ENCODE results near the gene MOB3A. TPM values are rescaled to one million over a fixed set of nuclear protein-coding genes. Genes with fewer than 3 reads are reported as not detected.

Gene MOB3A
- total and polyA plus RNA-seq, 9 of the 15 experiments (the other 6 are each of a cell fraction or from before 2014, with no cell fraction given), result 1.1 to 24.1 (median 6.0) TPM

- TF ChIP-seq L3MBTL2 (IDR thresholded peaks at IDR 0.05), result peak; percentile 80
- TF ChIP-seq ARID4B (CRISPR knock-in tag; IDR thresholded peaks at IDR 0.05), result peak; percentile 99
- peak; percentile 48; the same call in 1 of the 2 replicates for TF ChIP-seq NFIC (IDR thresholded peaks at IDR 0.05)
- peak; percentile 36; the same call in 1 of the 2 replicates for TF ChIP-seq MITF (IDR thresholded peaks at IDR 0.05)
- TF ChIP-seq DEAF1 (CRISPR knock-in tag; IDR thresholded peaks at IDR 0.05), result 0 out of 2 replicates have a peak, but pooled peaks have one; percentile 46
- peak; percentile 91 for TF ChIP-seq POLR2G (IDR thresholded peaks at IDR 0.05; ENCODE audit: low read depth, low read length)
- peak; percentile 88 for TF ChIP-seq EP400 (IDR thresholded peaks at IDR 0.05)
- no peak for TF ChIP-seq ZNF584 (CRISPR knock-in tag; IDR thresholded peaks at IDR 0.05; ENCODE audit: low read depth)
- TF ChIP-seq SMAD3 (CRISPR knock-in tag; conservative IDR thresholded peaks at IDR 0.05), result 0 out of 2 replicates have a peak, but pooled peaks have one; percentile 17
- TF ChIP-seq ZNF274 (IDR thresholded peaks at IDR 0.05; ENCODE audit: borderline replicate concordance, low read depth, low read length), result no peak
- peak; percentile 83; the same call in 1 of the 2 replicates for TF ChIP-seq E2F3 (CRISPR knock-in tag; IDR thresholded peaks at IDR 0.05)
- TF ChIP-seq NEUROD1 (IDR thresholded peaks at IDR 0.05; ENCODE audit: borderline replicate concordance, low read depth, low read length, partially characterized antibody), result peak; percentile 67
- TF ChIP-seq ZNF511 (CRISPR knock-in tag; IDR thresholded peaks at IDR 0.05), result peak; percentile 86
- TF ChIP-seq SMARCA4 (IDR thresholded peaks at IDR 0.05), result no peak
- peak; percentile 78 for TF ChIP-seq VEZF1 (CRISPR knock-in tag; IDR thresholded peaks at IDR 0.05)
- TF ChIP-seq TEAD2 (tag; IDR thresholded peaks at IDR 0.05), result no peak
- peak; percentile 32; the same call in 1 of the 2 replicates for TF ChIP-seq EGR1 (conservative IDR thresholded peaks at IDR 0.05)
These were observed at the start of gene MOB3A (continued) for GRCh38 chr19:2096034-2096479.

Measured in K562 (cell line).